Measurements from ENCODE around the gene ALDH5A1. TPM values are rescaled to one million over a fixed set of nuclear protein-coding genes. Genes with fewer than 3 reads are reported as not detected.
"Not testable (repeated sequence)": the region's sequence is repeated elsewhere in the genome, so short reads cannot be mapped to it uniquely, and the experiment has no call there.

Gene ALDH5A1
- total and polyA plus RNA-seq, 10 of the 15 experiments (the other 5 are each of a cell fraction or from before 2014, with no cell fraction given) = 2.6 to 13.8 (median 9.3) TPM

- TF ChIP-seq CEBPZ (IDR thresholded peaks at IDR 0.05; ENCODE audit: low read depth, low read length) (no peak), KAT2A (conservative IDR thresholded peaks at IDR 0.05; ENCODE audit: control insufficient read depth, low read depth, low read length) (no peak), NRF1 (conservative IDR thresholded peaks at IDR 0.05; ENCODE audit: low read depth, low read length) (no peak), ZBTB40 (IDR thresholded peaks at IDR 0.05; ENCODE audit: borderline replicate concordance) (no peak), RUNX3 (IDR thresholded peaks at IDR 0.05; ENCODE audit: low read length) (no peak), HDAC2 (IDR thresholded peaks at IDR 0.05) (no peak), IRF5 (IDR thresholded peaks at IDR 0.05; ENCODE audit: borderline replicate concordance) (no peak)
Observed at GRCh38 chr6:24506814-24507520, 12.2 kb downstream of the ALDH5A1 start (continued).

- DNase-seq (ENCODE audit: low read depth, low spot score); H3K27ac ChIP-seq (ENCODE audit: control insufficient read depth, insufficient read depth); H3K9ac ChIP-seq (ENCODE audit: control insufficient read depth, insufficient read depth, low read length); ATAC-seq; H3K9me3 ChIP-seq (replicated peaks; ENCODE audit: control insufficient read depth, insufficient read depth, low read length); H2AFZ ChIP-seq (ENCODE audit: control insufficient read depth, low read depth, low read length); intact Hi-C loops (cut with micrococcal nuclease; ENCODE audit: unreplicated experiment); H3K27me3 ChIP-seq (replicated peaks in 1 of 2; ENCODE audit: control insufficient read depth in 2 of 2, insufficient read depth in 2 of 2, low read length in 1 of 2); H3K4me3 ChIP-seq; H3K4me1 ChIP-seq (ENCODE audit: control insufficient read depth, insufficient read depth, low read length); FAIRE-seq; H3K4me2 ChIP-seq (ENCODE audit: control insufficient read depth, insufficient read depth); in situ Hi-C loops (cut with MboI); H3K36me3 ChIP-seq (ENCODE audit: control insufficient read depth in 2 of 2, insufficient read depth in 2 of 2, low read length in 1 of 2); BruUV-seq (replicated peaks); H3K79me2 ChIP-seq (ENCODE audit: control insufficient read depth, insufficient read depth, low read length); H4K20me1 ChIP-seq (ENCODE audit: control insufficient read depth, insufficient read depth): not testable (repeated sequence)
- RAD21 ChIA-PET (ENCODE audit: unreplicated experiment) = interaction anchor here (1.6 to 2.2 kb wide), 2 partner anchors 9 to 17 kb away, joined by 3 to 8 read pairs; no protein-coding TSS in a partner anchor
- 83% methylated on average over 6 of the region's 6 CpGs for WGBS (ENCODE audit: insufficient coverage, insufficient replicate concordance, low lambda C conversion rate, missing lambda C conversion rate)
- POLR2A ChIA-PET = interaction anchor here (0.7 to 0.8 kb wide), 2 partner anchors 18 to 418 kb away, joined by 4 to 5 read pairs; partner anchors contain the start of gene ALDH5A1
- CTCF ChIA-PET = interaction anchor here (0.8 to 5.8 kb wide), 3 partner anchors 11 to 18 kb away, joined by 4 to 44 read pairs (median 8); no protein-coding TSS in a partner anchor
- SMC1A ChIA-PET (ENCODE audit: uncharacterized antibody, unreplicated experiment) = interaction anchor here (1.2 to 1.6 kb wide), 2 partner anchors 10 to 19 kb away, joined by 3 to 5 read pairs; no protein-coding TSS in a partner anchor
Observed at GRCh38 chr6:24511976-24512375, 17.2 kb downstream of the ALDH5A1 start.
